Activated CD4-positive, alpha-beta T cell treated with anti-CD3 and anti-CD28 coated beads, Interleukin-2, amount 50 U/mL, for 24 hours (primary cell): ENCODE results near the gene JAG2.

Experiments
- DNase-seq, 2 donors: peaks; one replicate each; pipeline ENCODE4 v3.0.0-alpha.2; 2020; ENCODE audit warnings: low read depth in 1 of 2, low spot score in 1 of 2

The JAG2 gene

DNA sequence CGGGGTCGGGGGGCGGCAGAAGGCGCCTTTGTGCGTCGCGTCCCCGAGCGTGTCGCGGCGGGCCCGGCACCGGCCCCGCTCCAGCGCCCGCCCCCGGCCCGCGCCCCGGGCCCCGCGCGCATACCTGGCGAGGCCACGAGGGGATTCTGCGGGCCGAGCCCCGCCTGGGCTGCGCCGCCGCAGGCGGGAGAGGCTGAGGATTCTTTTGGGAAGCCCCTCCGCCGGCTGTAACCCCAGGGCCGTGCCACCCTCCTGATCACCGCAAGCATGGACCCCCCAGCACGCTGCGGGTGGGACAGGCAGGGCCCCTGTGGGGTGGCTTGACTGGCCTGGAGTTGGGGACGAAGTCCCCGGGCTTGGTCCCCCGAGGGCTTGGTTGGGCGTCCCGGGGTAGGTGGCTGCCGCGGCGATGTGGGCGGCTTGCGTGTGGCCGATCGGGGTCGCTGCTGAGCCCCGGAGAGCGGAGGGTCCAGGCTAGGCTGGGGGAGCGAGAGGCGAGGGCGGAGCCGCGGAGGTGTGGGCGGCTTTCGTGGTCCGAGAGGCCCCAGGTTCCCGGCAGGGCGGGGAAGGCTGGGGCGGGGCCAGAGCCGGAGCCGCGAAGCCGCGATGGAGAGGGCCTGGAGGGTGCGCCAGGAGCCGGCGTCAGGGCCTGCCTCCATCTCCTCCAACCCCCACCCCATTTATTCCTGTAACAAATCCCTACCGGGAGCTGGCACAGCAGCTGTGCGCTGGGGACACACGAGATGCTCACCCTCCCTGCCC, 75.0 kb downstream of the JAG2 start:
- DNase-seq, result peak in 1 of 2 donors; percentile 71

DNA sequence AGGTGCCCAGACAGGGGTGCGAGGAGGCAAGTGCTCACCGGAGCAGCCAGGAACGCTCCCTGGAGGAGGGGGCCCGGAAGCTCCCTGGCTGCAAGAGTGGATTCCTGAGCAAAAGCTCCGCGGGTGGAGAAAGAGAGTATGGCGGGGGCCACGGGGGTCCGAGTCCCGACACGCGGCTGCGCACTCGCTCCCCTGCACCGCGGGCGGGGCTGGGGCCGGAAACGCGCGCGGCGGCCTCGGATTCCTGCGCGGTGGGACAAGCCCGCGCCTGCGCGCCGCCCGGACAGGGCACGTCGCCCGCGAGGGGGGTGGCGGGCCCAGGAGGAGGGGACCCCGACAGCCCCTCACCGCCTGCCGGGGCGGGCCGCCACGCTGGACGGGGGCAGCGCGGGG, 75.5 kb downstream of the JAG2 start:
- DNase-seq, result peak in 1 of 2 donors; percentile 57

DNA sequence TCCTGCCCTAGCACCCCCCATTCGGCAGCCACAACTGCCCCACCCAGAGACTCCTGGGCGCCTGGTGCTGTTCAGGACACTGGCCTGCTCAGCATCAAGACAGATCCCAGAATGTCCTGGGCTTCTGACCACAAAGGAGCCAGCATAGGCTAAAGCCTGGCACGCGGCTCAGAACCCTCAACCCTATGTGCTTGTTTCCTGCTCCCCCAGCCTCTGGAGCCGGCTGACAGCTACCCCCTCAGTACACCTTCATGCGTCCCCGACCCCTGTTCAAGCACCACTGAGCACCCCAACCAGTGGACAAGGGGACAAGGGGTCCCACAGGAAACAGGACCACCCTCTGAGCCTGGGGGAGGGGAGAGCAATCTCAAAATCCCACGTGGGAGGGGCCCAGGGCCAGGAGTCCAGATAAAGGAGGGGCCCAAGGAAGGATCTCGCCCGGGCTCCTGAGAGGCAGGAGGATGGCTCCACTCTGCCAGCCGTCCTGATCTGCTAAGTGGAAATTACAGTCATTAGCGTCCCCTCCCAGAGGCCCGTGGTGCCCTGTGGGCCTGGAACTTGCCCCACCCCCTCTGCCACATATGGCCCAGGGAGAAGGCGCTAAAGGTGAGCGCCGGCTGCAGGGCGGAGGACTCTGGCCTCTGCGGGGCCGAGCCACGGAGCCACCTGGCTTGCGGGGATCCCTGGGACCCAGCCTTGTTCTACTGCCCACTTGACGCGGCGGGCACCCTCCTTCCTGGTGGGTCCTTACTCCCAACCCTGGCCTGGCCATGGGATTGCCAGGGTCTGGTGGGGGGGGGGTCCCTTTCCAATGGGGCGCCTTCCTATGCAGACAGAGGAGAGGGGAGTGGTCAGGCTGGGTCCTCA, 76.2 kb downstream of the JAG2 start:
- DNase-seq, result no peak

DNA sequence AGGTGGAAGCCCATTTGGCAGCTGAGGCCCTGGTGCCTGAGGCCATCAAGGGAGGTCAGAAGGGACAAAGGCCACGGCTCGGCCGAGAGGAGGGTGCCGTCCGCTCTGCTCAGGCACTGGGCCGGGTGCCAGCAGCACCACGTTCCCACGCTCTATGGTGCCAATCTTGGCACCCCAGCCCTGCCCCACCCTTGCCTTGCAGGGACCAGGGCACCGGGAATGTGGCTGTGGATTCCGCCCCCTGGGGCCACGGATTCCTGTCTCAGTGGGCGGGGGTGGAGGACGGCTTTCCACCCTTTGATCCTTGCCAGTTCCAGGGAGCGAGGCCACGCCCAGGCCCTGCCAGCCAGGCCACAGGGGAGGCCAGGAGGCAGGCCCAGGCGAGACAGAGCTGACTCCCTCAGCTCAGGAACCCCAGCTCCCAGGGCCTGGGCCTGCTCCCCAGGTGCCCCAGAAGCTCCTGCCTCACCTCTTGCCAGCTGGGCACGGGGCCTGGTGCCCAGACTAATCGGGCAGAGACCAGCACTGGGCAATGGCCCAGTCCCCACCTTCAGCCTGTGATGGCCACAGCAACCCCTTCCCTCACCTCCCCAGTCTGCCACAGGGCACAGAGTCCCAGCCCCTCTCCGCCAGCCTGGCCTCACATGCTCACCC, 76.9 kb downstream of the JAG2 start:
- DNase-seq, result no peak

GRCh38 chr14:105091054-105091516, 77.5 kb downstream of the JAG2 start:
- DNase-seq, result no peak
